Suprapubic skin (tissue), 4 donors: ENCODE data around the gene CHRND.

ENCODE experiments used
- CTCF ChIP-seq, 2 donors: fragments of 200-600 bp in 1 of 2; fragments of 450-650 bp in 1 of 2; sonication (generic) in 1 of 2; IDR thresholded peaks; one replicate each; pipeline ENCODE4 v1.5.1; 2016 to 2019; ENCODE audit warnings: antibody characterized with exemption in 2 of 2, mild to moderate bottlenecking in 1 of 2, moderate library complexity in 1 of 2
- EP300 ChIP-seq: sonication (generic); formaldehyde crosslinking; IDR thresholded peaks from one replicate; pipeline ENCODE4 v1.6.1; 2017; ENCODE audit warnings: antibody characterized with exemption
- POLR2A ChIP-seq, 2 donors: fragments of 450-650 bp; IDR thresholded peaks; one replicate each; pipeline ENCODE4 v1.6.1; 2017; ENCODE audit warnings: antibody characterized with exemption in 2 of 2, mild to moderate bottlenecking in 2 of 2, moderate library complexity in 2 of 2
- POLR2AphosphoS5 ChIP-seq, 3 donors: sonication (generic); formaldehyde crosslinking; IDR thresholded peaks; one replicate each; pipeline ENCODE4 v1.6.1; 2017; ENCODE audit warnings: antibody characterized with exemption in 3 of 3

- TF ChIP-seq CTCF (IDR thresholded peaks at IDR 0.05) (no peak), EP300 (no peak), POLR2A (IDR thresholded peaks at IDR 0.05) (no peak), POLR2AphosphoS5 (IDR thresholded peaks at IDR 0.05) (no peak)
Measured at GRCh38 chr2:232524771-232525170, 1.2 kb upstream of the CHRND start.
